ENCODE measurements around the gene AQP6.

The AQP6 gene

GRCh38 chr12:49953151-49953550, 19.6 kb upstream of the AQP6 start:
- in situ Hi-C loops (cut with HindIII; ENCODE audit: low pct_ligation_motif_present, low pct_unique_long_range_greater_than_20kb, low sequenced_read_pairs), result loop anchor here (25.0 kb wide), 1 partner anchor 109 kb away; the partner anchor contains the start of gene ASIC1
- no peak for DNase-seq

- in situ Hi-C loops (cut with HindIII; ENCODE audit: low pct_ligation_motif_present, low pct_unique_long_range_greater_than_20kb, low sequenced_read_pairs), result loop anchor here (25.0 kb wide), 1 partner anchor 108 kb away; the partner anchor contains the start of gene ASIC1
- DNase-seq, result no peak
Observed at GRCh38 chr12:49953961-49954846, 18.5 kb upstream of the AQP6 start.

- no peak for DNase-seq
- in situ Hi-C loops (cut with HindIII; ENCODE audit: low pct_ligation_motif_present, low pct_unique_long_range_greater_than_20kb, low sequenced_read_pairs), result loop anchor here (25.0 kb wide), 1 partner anchor 107 kb away; the partner anchor contains the start of gene ASIC1
Observed at GRCh38 chr12:49954863-49955830, 17.6 kb upstream of the AQP6 start.

DNA sequence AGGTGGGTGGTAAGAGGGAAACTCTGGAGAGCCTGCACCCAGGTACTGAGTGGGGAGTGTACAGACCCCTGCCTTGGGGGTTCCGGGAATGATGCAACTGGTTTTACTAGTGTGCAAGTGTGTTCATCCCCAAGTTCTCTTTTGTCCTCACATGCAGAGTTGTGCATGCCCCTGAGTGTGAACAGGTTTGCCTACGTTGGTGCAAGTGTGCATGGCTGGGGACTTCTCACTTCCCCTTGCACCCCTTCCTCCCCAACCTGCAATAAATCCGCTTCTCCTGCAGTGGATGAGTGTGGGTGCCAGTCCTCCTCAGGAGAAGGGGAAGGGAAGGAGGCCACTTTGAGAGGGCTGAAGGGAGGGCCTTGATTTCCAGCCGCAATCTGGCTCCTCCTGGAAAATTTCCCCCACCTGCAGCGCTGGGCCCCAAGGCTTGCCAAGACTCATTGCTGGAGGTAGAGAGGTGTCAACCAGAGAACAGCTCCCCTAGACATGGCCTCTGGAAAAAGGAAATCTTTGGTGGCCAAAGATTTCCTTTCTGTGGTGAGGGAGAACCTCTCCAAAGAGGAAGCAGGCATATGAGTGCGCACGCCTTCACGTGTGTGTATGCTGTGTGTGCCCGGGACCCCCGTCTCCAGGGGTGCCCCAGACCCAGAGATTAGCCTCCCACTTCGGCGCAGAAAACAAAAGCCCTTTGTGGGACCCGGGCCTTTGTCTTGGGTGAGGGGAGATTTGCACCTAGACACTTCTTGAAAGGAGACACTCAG, 16.7 kb upstream of the AQP6 start:
- in situ Hi-C loops (cut with HindIII; ENCODE audit: low pct_ligation_motif_present, low pct_unique_long_range_greater_than_20kb, low sequenced_read_pairs), result loop anchor here (25.0 kb wide), 1 partner anchor 106 kb away; the partner anchor contains the start of gene ASIC1
- DNase-seq, result no peak

- in situ Hi-C loops (cut with HindIII; ENCODE audit: low pct_ligation_motif_present, low pct_unique_long_range_greater_than_20kb, low sequenced_read_pairs), result loop anchor here (25.0 kb wide), 1 partner anchor 105 kb away; the partner anchor contains the start of gene ASIC1
- peak; percentile 31 for DNase-seq
Observed at GRCh38 chr12:49956663-49957569, 15.8 kb upstream of the AQP6 start.

GRCh38 chr12:49957570-49957967, 15.2 kb upstream of the AQP6 start:
- no peak for DNase-seq
- in situ Hi-C loops (cut with HindIII; ENCODE audit: low pct_ligation_motif_present, low pct_unique_long_range_greater_than_20kb, low sequenced_read_pairs), result loop anchor here (25.0 kb wide), 1 partner anchor 105 kb away; the partner anchor contains the start of gene ASIC1

GRCh38 chr12:49959685-49960473, 12.9 kb upstream of the AQP6 start:
- in situ Hi-C loops (cut with HindIII; ENCODE audit: low pct_ligation_motif_present, low pct_unique_long_range_greater_than_20kb, low sequenced_read_pairs), result loop anchor here (25.0 kb wide), 1 partner anchor 102 kb away; the partner anchor contains the start of gene ASIC1
- DNase-seq, result peak; percentile 39

GRCh38 chr12:49960474-49961110, 12.2 kb upstream of the AQP6 start:
- in situ Hi-C loops (cut with HindIII; ENCODE audit: low pct_ligation_motif_present, low pct_unique_long_range_greater_than_20kb, low sequenced_read_pairs), result loop anchor here (25.0 kb wide), 1 partner anchor 102 kb away; the partner anchor contains the start of gene ASIC1
- DNase-seq, result no peak

GRCh38 chr12:49961111-49961922, 11.4 kb upstream of the AQP6 start, which contains the start of gene AQP5:
Gene AQP5 (plus strand): TSS chr12:49961872. CDS start chr12:49962018, 146 bp downstream.
- in situ Hi-C loops (cut with HindIII; ENCODE audit: low pct_ligation_motif_present, low pct_unique_long_range_greater_than_20kb, low sequenced_read_pairs), result loop anchor here (25.0 kb wide), 1 partner anchor 101 kb away; the partner anchor contains the start of gene ASIC1
- DNase-seq, result no peak

DNA sequence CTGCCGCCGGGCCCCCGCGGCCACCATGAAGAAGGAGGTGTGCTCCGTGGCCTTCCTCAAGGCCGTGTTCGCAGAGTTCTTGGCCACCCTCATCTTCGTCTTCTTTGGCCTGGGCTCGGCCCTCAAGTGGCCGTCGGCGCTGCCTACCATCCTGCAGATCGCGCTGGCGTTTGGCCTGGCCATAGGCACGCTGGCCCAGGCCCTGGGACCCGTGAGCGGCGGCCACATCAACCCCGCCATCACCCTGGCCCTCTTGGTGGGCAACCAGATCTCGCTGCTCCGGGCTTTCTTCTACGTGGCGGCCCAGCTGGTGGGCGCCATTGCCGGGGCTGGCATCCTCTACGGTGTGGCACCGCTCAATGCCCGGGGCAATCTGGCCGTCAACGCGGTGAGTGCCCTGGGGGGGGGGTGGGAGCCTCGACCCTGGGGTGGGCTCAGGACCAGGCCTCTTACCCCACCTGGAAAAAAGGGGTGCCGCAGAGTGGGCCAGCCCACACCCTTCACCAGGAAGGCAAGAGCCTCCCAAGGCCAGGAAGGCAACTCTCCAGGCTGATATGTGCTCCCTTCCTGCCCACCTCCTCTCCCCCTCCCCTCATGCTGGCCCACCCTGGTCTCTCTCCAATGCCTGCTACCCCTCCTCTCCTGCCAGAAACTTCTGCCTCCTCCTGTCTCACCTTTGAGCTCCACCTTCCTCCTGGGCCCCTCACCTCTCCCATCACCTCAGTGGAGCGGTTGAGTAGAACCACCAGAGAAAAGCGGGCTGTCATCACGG, 10.6 kb upstream of the AQP6 start:
- in situ Hi-C loops (cut with HindIII; ENCODE audit: low pct_ligation_motif_present, low pct_unique_long_range_greater_than_20kb, low sequenced_read_pairs), result loop anchor here (25.0 kb wide), 1 partner anchor 100 kb away; the partner anchor contains the start of gene ASIC1

GRCh38 chr12:49962861-49963765, 9.6 kb upstream of the AQP6 start:
- DNase-seq, result peak; percentile 92
- in situ Hi-C loops (cut with HindIII; ENCODE audit: low pct_ligation_motif_present, low pct_unique_long_range_greater_than_20kb, low sequenced_read_pairs), result loop anchor here (25.0 kb wide), 1 partner anchor 99 kb away; the partner anchor contains the start of gene ASIC1

More for the DNA sequence above, 10.6 kb upstream of the AQP6 start:
- no peak for DNase-seq

- DNase-seq, result no peak
- in situ Hi-C loops (cut with HindIII; ENCODE audit: low pct_ligation_motif_present, low pct_unique_long_range_greater_than_20kb, low sequenced_read_pairs), result loop anchor here (25.0 kb wide), 1 partner anchor 98 kb away; the partner anchor contains the start of gene ASIC1
Observed at GRCh38 chr12:49963976-49964815, 8.6 kb upstream of the AQP6 start.

Data from ACHN (cell line).